Measurements from ENCODE around the gene SPATA4.

GRCh38 chr4:176238826-176239225, 43.4 kb upstream of the SPATA4 start:
- no peak for TF ChIP-seq CTCF (conservative IDR thresholded peaks at IDR 0.05; ENCODE audit: low read length)
- no peak for TF ChIP-seq EZH2phosphoT487 (IDR thresholded peaks at IDR 0.05; ENCODE audit: borderline replicate concordance)
